OCI-M2 (cell line): ENCODE results near the gene ADAM15.

Experiments used
- DNase-seq: peaks from one replicate; lab custom pipeline; 2025; ENCODE audit not compliant: unreplicated experiment; lab: John Stamatoyannopoulos, UW

ADAM15 gene

GRCh38 chr1:155070721-155071569 lies 19.8 kb downstream of the ADAM15 start:
- no peak for DNase-seq

- DNase-seq, result no peak
Measured at GRCh38 chr1:155071701-155072100, 20.6 kb downstream of the ADAM15 start.

- DNase-seq, result no peak
Measured at GRCh38 chr1:155072531-155073289, 21.6 kb downstream of the ADAM15 start.

GRCh38 chr1:155073377-155074242 lies 22.5 kb downstream of the ADAM15 start:
- no peak for DNase-seq

- DNase-seq, result no peak
Measured at GRCh38 chr1:155075535-155075934, 24.4 kb downstream of the ADAM15 start.

- DNase-seq, result no peak
Measured at GRCh38 chr1:155076371-155076770, 25.3 kb downstream of the ADAM15 start.

- no peak for DNase-seq
Measured at GRCh38 chr1:155077346-155077745, 26.2 kb downstream of the ADAM15 start.

- no peak for DNase-seq
Measured at GRCh38 chr1:155077758-155078445, 26.8 kb downstream of the ADAM15 start.

GRCh38 chr1:155078469-155079209 lies 27.5 kb downstream of the ADAM15 start, which contains the start of gene EFNA3:
EFNA3 (plus strand) TSS chr1:155078837; CDS start chr1:155078942, 105 bp downstream.
- no peak for DNase-seq

- no peak for DNase-seq
Measured at GRCh38 chr1:155079210-155079486, 28.0 kb downstream of the ADAM15 start.

GRCh38 chr1:155079487-155080311 lies 28.6 kb downstream of the ADAM15 start:
- DNase-seq, result no peak

GRCh38 chr1:155080312-155081228 lies 29.5 kb downstream of the ADAM15 start:
- peak; percentile 47 for DNase-seq

- no peak for DNase-seq
Measured at GRCh38 chr1:155081472-155082300, 30.6 kb downstream of the ADAM15 start.

- no peak for DNase-seq
Measured at GRCh38 chr1:155082301-155083051, 31.4 kb downstream of the ADAM15 start.

GRCh38 chr1:155083052-155083541 lies 32.0 kb downstream of the ADAM15 start:
- DNase-seq, result no peak
